Stimulated activated CD8-positive, alpha-beta memory T cell treated with anti-CD3 and anti-CD28 coated beads, Interleukin-15, amount 100 ng/mL, for 1 hour (primary cell): ENCODE data around the gene VEGFB.
A peak's percentile ranks its signal among the peaks of the same experiment; 100 is the strongest.

ENCODE experiments used
- DNase-seq: peaks from one replicate; pipeline ENCODE4 v3.0.0-alpha.2; 2020; ENCODE audit warnings: low read depth

VEGFB gene

GRCh38 chr11:64262271-64263002 is 28.1 kb downstream of the VEGFB start:
- DNase-seq = no peak

GRCh38 chr11:64263021-64263946 is 28.9 kb downstream of the VEGFB start:
- no peak for DNase-seq

GRCh38 chr11:64263947-64264317 is 29.5 kb downstream of the VEGFB start:
- DNase-seq = no peak

DNA sequence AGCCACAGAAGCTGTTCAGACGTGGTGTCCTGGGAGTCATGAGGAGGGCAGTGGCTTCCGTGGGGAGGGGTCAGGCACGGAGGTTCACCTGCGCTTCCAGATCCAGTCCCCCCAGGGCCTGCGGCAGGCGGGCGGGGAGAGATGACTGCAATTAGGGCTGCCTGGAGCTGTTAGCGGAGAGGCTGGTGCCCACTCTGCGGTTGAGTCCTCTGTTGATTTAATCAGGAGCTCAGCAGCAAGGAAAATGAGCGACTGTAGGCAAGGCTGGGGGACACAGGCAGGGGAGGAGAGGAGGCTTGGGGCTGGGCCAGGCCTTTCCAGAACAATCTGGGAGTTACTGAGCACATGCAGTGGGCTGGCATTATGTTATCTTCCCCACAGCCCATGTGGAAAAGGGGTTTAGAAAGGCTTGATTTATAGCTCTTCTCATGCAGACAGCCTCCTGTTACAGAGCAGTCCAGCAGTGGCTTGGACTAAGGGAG is 30.0 kb downstream of the VEGFB start:
- no peak for DNase-seq

DNA sequence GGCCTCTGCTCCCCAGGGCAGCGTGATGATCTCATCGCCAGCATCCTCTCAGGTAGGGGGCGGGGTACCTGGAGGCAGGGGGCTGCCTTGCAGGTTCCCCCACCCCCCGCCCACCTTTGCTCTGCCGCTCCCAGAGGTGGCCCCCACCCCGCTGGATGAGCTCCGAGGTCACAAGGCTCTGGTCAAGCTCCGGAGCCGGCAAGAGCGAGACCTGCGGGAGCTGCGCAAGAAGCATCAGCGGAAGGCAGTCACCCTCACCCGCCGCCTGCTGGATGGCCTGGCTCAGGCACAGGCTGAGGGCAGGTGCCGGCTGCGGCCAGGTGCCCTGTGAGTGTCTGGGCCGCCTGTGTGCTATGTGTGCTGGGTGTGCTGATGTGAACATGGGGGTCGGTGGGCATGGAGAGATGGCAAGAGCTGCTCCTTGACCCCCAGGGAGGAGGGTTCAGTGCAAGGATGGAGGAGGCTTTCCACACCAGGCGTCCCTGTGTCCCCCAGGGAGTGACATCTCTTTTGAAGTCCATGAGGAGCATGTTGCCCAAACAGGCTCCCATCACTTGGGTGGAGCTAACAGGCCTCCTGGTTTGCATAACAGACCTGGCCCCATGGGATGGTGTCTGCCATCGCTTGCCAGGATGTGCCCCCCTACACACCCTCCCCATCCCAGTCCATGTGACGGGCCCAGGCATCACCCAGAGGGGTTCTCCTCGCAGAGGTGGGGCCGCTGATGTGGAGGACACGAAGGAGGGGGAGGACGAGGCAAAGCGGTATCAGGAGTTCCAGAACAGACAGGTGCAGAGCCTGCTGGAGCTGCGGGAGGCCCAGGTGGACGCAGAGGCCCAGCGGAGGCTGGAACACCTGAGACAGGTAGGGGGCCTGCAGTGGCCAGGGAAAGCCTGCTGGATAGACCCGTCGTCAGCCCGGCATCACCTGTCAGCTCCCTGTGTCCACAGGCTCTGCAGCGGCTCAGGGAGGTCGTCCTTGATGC is 31.1 kb downstream of the VEGFB start:
- no peak for DNase-seq

- no peak for DNase-seq
These were observed 32.0 kb downstream of the VEGFB start for GRCh38 chr11:64266339-64266738.

DNA sequence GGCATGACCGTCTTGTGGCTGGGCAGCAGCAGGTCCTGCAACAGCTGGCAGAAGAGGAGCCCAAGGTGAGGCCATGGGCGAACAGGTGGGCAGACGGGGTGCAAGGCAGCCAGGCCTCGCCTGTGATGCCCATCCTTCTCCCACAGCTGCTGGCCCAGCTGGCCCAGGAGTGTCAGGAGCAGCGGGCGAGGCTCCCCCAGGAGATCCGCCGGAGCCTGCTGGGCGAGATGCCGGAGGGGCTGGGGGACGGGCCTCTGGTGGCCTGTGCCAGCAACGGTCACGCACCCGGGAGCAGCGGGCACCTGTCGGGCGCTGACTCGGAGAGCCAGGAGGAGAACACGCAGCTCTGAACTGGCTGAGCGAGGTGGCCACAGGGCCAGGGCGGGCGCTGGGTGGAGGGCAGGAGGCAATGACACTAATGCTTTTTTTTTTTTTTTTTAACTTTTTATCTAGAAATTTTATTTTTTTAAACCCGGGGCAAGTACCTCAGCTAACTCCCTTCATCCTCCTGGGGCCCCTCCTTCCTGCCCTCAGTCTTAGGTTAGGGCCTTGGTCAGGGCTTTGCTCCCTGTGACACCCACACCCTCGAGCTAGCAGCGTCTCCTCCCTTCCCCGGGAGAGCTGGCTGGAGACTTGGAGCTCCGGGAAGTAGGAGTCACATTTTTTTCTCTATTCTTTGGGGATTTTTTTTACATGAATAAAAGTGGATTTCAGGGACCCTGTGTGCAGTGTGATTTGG is 33.0 kb downstream of the VEGFB start:
- DNase-seq = no peak

GRCh38 chr11:64268025-64268892 is 33.9 kb downstream of the VEGFB start:
- DNase-seq = no peak

- peak; percentile 11 for DNase-seq
These were observed 34.6 kb downstream of the VEGFB start for GRCh38 chr11:64268893-64269539.

DNA sequence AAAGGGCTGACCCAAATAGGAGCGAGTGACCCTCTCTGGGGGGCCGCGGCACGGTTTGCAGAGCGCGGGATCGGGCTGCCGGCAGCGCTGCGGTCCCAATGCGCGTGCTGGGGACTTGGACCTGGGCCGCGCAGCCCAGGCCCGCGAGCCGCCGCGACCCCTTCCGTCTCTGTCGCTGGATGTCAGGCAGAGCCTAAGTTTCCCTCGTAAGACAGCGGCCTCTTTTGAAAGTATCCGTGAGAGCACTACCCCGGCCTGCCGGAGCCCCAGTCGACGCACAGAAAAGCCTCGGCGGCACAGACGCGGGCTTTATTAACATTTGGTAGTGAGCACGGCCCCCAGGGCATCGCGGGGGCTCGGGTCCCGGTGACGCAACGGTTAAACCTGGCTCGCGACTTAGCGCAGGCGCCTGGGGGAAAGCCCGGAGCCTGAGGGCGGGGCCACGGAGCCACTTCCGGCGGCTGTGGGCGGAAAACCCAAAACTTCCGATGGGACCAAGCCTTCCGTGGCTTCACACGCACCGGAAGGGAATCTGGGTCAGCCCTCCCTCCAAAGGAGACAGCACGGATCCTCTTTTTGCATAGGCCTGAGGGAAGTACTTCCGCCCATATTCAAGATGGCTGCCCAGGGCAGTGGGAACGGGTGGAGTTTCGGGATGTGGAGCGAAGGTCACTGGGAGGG is 35.3 kb downstream of the VEGFB start:
- peak; percentile 96 for DNase-seq

- no peak for DNase-seq
These were observed 40.8 kb downstream of the VEGFB start for GRCh38 chr11:64275031-64275800.

GRCh38 chr11:64275841-64276240 is 41.5 kb downstream of the VEGFB start:
- no peak for DNase-seq

DNA sequence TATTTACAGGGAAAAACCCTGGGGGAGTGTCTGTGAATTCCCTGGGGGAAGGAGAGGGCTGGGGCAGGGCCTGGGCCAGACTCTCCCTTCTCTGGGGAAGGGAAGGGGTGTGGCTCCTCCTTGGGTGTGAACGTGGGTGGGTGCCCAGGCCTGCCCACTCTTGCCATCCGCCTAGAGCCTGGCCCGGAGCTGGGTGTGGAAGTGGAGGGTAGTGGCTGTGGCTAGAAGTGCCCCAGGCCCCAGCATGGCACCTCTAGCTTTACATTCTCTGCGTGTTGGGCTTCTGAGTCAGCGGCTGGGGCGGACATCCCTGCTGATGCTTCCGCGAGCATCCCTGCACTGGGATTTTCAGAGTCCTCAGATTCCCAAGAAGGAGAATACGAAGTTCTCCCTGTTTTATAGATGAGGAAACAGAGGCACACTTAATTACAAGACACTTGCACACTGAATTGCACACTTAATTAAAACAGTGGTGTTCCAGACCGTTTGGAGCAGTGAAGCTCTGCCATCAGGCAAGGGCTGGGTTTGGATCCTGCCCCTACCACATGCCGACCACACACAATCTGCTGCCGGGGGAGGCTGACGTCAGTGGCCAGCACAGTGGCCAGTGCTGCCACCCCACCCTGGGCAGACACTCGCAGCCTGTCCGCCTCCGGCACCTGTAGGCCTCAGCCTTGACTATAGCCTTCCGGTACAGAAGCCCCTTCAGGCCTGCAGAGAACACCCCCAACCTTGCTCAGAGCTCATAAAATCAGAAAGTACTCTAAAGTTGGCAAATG is 42.5 kb downstream of the VEGFB start:
- DNase-seq = no peak

GRCh38 chr11:64278576-64279190 is 44.3 kb downstream of the VEGFB start:
- no peak for DNase-seq

DNA sequence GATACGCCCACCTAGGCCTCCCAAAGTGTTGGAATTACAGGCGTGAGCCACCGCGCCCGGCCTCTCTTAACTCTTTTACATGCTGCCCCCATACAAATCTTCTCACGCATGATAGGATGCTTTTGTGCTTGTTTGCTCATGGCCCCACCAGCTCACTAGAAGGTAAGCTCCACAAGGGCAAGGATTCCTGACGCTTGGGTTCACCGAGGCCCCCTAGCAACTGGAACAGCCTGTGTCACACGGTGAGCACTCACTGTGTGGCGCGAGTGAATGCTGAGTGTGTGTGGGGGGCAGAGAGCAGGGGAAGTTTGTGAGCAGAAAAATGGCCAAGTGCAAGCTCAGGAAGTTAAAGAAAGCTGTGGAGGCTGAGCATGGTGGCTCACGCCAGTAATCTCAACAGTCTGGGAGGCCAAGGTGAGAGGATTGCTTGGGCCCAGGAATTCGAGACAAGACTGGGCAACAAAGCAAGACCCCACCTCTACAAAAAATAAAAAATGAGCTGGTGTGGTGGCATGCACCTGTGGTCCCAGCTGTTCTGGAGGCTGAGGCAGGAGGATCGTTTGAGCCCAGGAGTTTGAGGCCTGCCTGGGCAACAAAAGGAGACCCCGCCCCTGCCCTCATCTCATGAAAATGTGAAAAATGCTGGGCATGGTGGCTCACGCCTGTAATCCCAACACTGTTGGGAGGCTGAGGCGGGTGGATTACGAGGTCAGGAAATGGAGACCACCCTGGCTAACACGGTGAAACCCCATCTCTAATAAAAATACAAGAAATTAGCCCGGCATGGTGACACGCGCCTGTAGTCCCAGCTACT is 47.8 kb downstream of the VEGFB start:
- DNase-seq = no peak

DNA sequence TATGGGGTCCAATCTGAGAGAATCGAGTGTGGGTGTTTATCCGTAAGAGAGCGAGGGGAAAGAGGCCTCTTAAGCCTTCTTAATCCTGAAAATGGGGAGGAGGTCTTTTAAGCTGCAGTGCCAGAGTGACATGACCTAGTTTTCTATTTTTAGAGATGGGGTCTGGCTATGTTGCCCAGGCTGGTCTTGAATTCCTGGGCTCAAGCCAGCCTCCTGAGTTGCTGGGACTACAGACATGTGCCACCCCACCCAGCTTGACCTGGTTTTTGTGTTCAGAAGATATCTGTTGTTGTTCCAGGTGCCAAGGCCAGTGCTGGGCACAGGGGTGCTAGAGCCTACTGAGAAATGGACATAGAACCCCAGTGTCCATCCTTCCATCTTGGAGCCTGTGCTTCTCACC is 48.7 kb downstream of the VEGFB start:
- no peak for DNase-seq
